Epithelial cell of proximal tubule (primary cell): ENCODE measurements around the gene ZNF608. TPM values are rescaled to one million over a fixed set of nuclear protein-coding genes. Genes with fewer than 3 reads are reported as not detected.

ENCODE experiments used
- DNase-seq: peaks from one replicate; pipeline ENCODE4 v3.0.0-alpha.2; 2011; ENCODE audit warnings: low read depth
- H3K4me3 ChIP-seq: 2 replicates; pipeline ENCODE4 v1.5.1; 2011; ENCODE audit warnings: low read depth, mild to moderate bottlenecking, low read length
- CTCF ChIP-seq: conservative IDR thresholded peaks from 2 replicates; pipeline ENCODE4 v1.5.1; 2012; ENCODE audit warnings: low read depth, mild to moderate bottlenecking, low read length
- total RNA-seq: library from RNA; depleted of rRNA; stranded (reverse); fragments of >200 nt; gene quantifications from 2 replicates; pipeline ENCODE4 v1.2.3, GENCODE V29; 2015

ZNF608 gene
- total RNA-seq, 1 donor from 2014 or later = 38.0 TPM

DNA sequence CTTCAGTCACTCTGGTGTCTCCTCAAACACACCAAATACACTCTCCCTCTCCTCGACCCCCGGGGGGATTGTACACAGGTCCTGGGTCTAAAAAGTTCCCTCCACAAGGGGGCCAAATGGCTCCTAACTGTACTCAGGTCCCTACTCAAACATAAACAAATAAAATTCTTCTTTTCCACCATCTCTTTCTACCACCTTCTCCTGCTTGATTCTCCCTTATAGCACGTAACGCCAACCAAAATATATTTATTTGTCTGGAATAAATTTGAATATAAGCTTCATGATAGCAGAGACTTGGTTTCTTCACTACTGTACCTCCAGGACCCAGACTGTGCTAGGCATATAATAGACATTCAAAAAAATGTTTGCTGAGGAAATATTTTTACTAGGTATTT lies 21.4 kb downstream of the ZNF608 start:
- peak; percentile 23 for TF ChIP-seq CTCF
- DNase-seq = no peak
- H3K4me3 ChIP-seq = no peak overlapping the region

- no peak for DNase-seq
- H3K4me3 ChIP-seq = no peak overlapping the region
- no peak for TF ChIP-seq CTCF
Measured at GRCh38 chr5:124724357-124725039, 21.9 kb downstream of the ZNF608 start.

- no peak for TF ChIP-seq CTCF
- no peak for DNase-seq
- no peak overlapping the region for H3K4me3 ChIP-seq
Measured at GRCh38 chr5:124721229-124721735, 25.2 kb downstream of the ZNF608 start.

GRCh38 chr5:124720593-124720992 lies 25.8 kb downstream of the ZNF608 start:
- no peak for DNase-seq
- TF ChIP-seq CTCF = no peak
- H3K4me3 ChIP-seq = no peak overlapping the region

DNA sequence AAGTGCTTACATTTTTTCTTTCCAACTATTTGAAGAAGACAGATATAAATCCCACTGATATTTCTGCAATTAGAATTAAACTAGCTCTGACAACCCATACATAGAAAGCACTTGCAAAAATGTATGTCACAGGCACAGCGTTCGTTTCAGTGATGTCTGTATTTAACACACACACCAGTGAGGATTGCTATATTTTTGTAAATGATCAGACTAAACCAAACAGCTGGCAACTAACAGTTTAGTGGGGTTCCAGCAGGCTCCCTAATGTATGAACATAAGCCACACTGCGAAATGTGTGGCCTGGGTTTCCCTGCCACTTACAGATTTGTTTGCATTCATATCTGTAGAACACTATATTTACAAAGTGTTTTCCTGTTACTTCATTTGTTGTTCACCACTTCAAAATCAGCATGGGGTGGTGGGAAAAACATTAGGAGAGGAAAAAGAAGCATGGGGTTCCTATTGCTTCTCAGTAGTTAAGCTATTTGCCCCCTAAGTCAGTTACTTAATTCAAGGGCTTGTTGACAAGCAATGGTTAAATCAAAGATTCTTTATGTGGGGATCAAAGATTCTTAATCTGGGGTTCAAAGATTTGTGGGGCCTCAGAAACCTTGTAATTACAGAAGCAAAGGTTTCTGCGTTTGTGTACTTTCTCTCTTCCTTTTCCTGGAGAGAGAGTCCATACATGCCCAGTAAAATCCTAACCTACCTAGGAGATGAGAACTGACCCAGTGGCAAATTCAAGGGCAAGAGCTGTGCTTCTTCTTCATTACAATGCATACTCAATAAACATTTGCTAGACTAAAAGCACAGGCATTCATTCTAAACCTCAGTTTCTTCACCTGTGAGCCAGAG lies 27.1 kb downstream of the ZNF608 start:
- no peak for DNase-seq
- H3K4me3 ChIP-seq = no peak overlapping the region
- TF ChIP-seq CTCF = no peak

GRCh38 chr5:124718380-124718789 lies 28.1 kb downstream of the ZNF608 start:
- no peak overlapping the region for H3K4me3 ChIP-seq
- no peak for DNase-seq
- no peak for TF ChIP-seq CTCF
